GM21423 (cell line): ENCODE data around the gene ISYNA1.

Experiments used
- ATAC-seq: cut with Tn5 transposase; IDR thresholded peaks from one replicate; pipeline ENCODE4 v1.9.1; 2021; ENCODE audit warnings: mild to moderate bottlenecking, moderate library complexity; ENCODE audit not compliant: unreplicated experiment

ISYNA1 gene

GRCh38 chr19:18468517-18468916 is 30.6 kb upstream of the ISYNA1 start:
- ATAC-seq = no peak

GRCh38 chr19:18467978-18468377 is 30.0 kb upstream of the ISYNA1 start:
- no peak for ATAC-seq

GRCh38 chr19:18466354-18466753 is 28.4 kb upstream of the ISYNA1 start:
- no peak for ATAC-seq

- no peak for ATAC-seq
These were observed 28.0 kb upstream of the ISYNA1 start for GRCh38 chr19:18465964-18466339.

GRCh38 chr19:18465214-18465963 is 27.5 kb upstream of the ISYNA1 start:
- no peak for ATAC-seq

GRCh38 chr19:18464646-18465045 is 26.7 kb upstream of the ISYNA1 start:
- no peak for ATAC-seq

GRCh38 chr19:18461471-18461870 is 23.5 kb upstream of the ISYNA1 start:
- ATAC-seq = no peak

- ATAC-seq = no peak
These were observed 23.0 kb upstream of the ISYNA1 start for GRCh38 chr19:18460900-18461299.

GRCh38 chr19:18457483-18458331 is 19.8 kb upstream of the ISYNA1 start:
- ATAC-seq = no peak

GRCh38 chr19:18456974-18457373 is 19.0 kb upstream of the ISYNA1 start:
- no peak for ATAC-seq

- ATAC-seq = no peak
These were observed 18.3 kb upstream of the ISYNA1 start for GRCh38 chr19:18456279-18456678.

- no peak for ATAC-seq
These were observed 15.5 kb upstream of the ISYNA1 start for GRCh38 chr19:18453269-18454024.

- ATAC-seq = no peak
These were observed 14.5 kb upstream of the ISYNA1 start for GRCh38 chr19:18452386-18452785.

GRCh38 chr19:18450931-18451836 is 13.3 kb upstream of the ISYNA1 start:
- no peak for ATAC-seq

- ATAC-seq = no peak
These were observed 12.3 kb upstream of the ISYNA1 start for GRCh38 chr19:18450021-18450930.

GRCh38 chr19:18449552-18449951 is 11.6 kb upstream of the ISYNA1 start:
- no peak for ATAC-seq

- no peak for ATAC-seq
These were observed 9.0 kb upstream of the ISYNA1 start for GRCh38 chr19:18446811-18447359.

GRCh38 chr19:18446145-18446810 is 8.3 kb upstream of the ISYNA1 start:
- no peak for ATAC-seq
